SK-N-SH treated with all-trans-retinoic acid at 6 μM for 48 hours (cell line): Measurements from ENCODE around the gene CDC42BPB.

Experiments used
- ATAC-seq: fragments of 200-7000 bp; cut with Tn5 transposase; 3 replicates; pipeline ENCODE4 v1.9.1; 2020; ENCODE audit warnings: mild to moderate bottlenecking, moderate library complexity
- ARNTL ChIP-seq: fragments of 450-650 bp; formaldehyde crosslinking; IDR thresholded peaks from 2 replicates; pipeline ENCODE4 v1.5.0; 2020; ENCODE audit warnings: low read depth, mild to moderate bottlenecking, moderate library complexity, borderline replicate concordance
- CREB5 ChIP-seq: fragments of 250-450 bp; sonication (Bioruptor Pico); IDR thresholded peaks from 2 replicates; pipeline ENCODE4 v1.5.1; 2020; ENCODE audit warnings: low read depth, mild to moderate bottlenecking, moderate library complexity
- CSDC2 ChIP-seq: fragments of 250-450 bp; sonication (Bioruptor Pico); IDR thresholded peaks from 2 replicates; pipeline ENCODE4 v1.5.0; 2020; ENCODE audit warnings: mild to moderate bottlenecking, moderate library complexity
- CSRNP3 ChIP-seq: fragments of 250-450 bp; sonication (Bioruptor Pico); IDR thresholded peaks from 2 replicates; pipeline ENCODE4 v1.5.1; 2021; ENCODE audit warnings: mild to moderate bottlenecking, moderate library complexity
- GLIS3 ChIP-seq: fragments of 250-450 bp; sonication (Bioruptor Pico); IDR thresholded peaks from 2 replicates; pipeline ENCODE4 v1.5.0; 2020; ENCODE audit warnings: mild to moderate bottlenecking, moderate library complexity
- ISL1 ChIP-seq: fragments of 250-450 bp; sonication (Bioruptor Pico); IDR thresholded peaks from 2 replicates; pipeline ENCODE4 v2.1.2; 2022; ENCODE audit warnings: mild to moderate bottlenecking, moderate library complexity
- OSR1 ChIP-seq: fragments of 250-450 bp; sonication (Bioruptor Pico); IDR thresholded peaks from 2 replicates; pipeline ENCODE4 v1.8.0; 2022; ENCODE audit warnings: moderate library complexity, mild to moderate bottlenecking, inconsistent platforms
- PATZ1 ChIP-seq: fragments of 250-450 bp; sonication (Bioruptor Pico); IDR thresholded peaks from 2 replicates; pipeline ENCODE4 v1.8.0; 2020; ENCODE audit warnings: mild to moderate bottlenecking, moderate library complexity, borderline replicate concordance
- POU6F1 ChIP-seq: fragments of 250-450 bp; sonication (Bioruptor Pico); IDR thresholded peaks from 2 replicates; pipeline ENCODE4 v1.8.0; 2021; ENCODE audit warnings: low read depth, mild to moderate bottlenecking, moderate library complexity, borderline replicate concordance
- PPARA ChIP-seq: fragments of 250-450 bp; sonication (Bioruptor Pico); IDR thresholded peaks from 2 replicates; pipeline ENCODE4 v1.5.0; 2020; ENCODE audit warnings: mild to moderate bottlenecking, borderline replicate concordance
- RARB ChIP-seq: fragments of 250-450 bp; sonication (Bioruptor Pico); IDR thresholded peaks from 2 replicates; pipeline ENCODE4 v1.8.0; 2021; ENCODE audit warnings: mild to moderate bottlenecking, moderate library complexity
- SNAI2 ChIP-seq: fragments of 250-450 bp; sonication (Bioruptor Pico); IDR thresholded peaks from 2 replicates; pipeline ENCODE4 v1.5.0; 2020; ENCODE audit warnings: mild to moderate bottlenecking, moderate library complexity
- TCF4 ChIP-seq: fragments of 250-450 bp; sonication (Bioruptor Pico); IDR thresholded peaks from 2 replicates; pipeline ENCODE4 v1.8.0; 2021; ENCODE audit warnings: mild to moderate bottlenecking, moderate library complexity, borderline replicate concordance
- TOX ChIP-seq: fragments of 250-450 bp; sonication (Bioruptor Pico); IDR thresholded peaks from 2 replicates; pipeline ENCODE4 v1.8.0; 2021; ENCODE audit warnings: mild to moderate bottlenecking, moderate library complexity, borderline replicate concordance
- TSHZ2 ChIP-seq: fragments of 250-450 bp; sonication (Bioruptor Pico); IDR thresholded peaks from 2 replicates; pipeline ENCODE4 v1.5.0; 2020; ENCODE audit warnings: mild to moderate bottlenecking, moderate library complexity
- ZFP30 ChIP-seq: fragments of 450-650 bp; formaldehyde crosslinking; IDR thresholded peaks from 2 replicates; pipeline ENCODE4 v1.5.0; 2022; ENCODE audit warnings: mild to moderate bottlenecking, moderate library complexity
- ZNF70 ChIP-seq: fragments of 450-650 bp; formaldehyde crosslinking; IDR thresholded peaks from 2 replicates; pipeline ENCODE4 v1.5.0; 2020; ENCODE audit warnings: mild to moderate bottlenecking, moderate library complexity
- ZNF8 ChIP-seq: fragments of 450-650 bp; formaldehyde crosslinking; IDR thresholded peaks from 2 replicates; pipeline ENCODE4 v1.5.0; 2020; ENCODE audit warnings: mild to moderate bottlenecking, moderate library complexity

Gene CDC42BPB

GRCh38 chr14:102937331-102938175 lies 119.8 kb downstream of the CDC42BPB start (continued):
- TF ChIP-seq PATZ1 (CRISPR knock-in tag) = no peak

- ATAC-seq = no peak
- TF ChIP-seq TCF4 (no peak), PATZ1 (CRISPR knock-in tag) (no peak), CREB5 (CRISPR knock-in tag) (no peak), POU6F1 (CRISPR knock-in tag) (no peak), CSRNP3 (CRISPR knock-in tag) (no peak), OSR1 (CRISPR knock-in tag) (no peak), ZNF70 (CRISPR knock-in tag) (no peak), PPARA (no peak), ZFP30 (no peak), SNAI2 (CRISPR knock-in tag) (no peak), ZNF8 (CRISPR knock-in tag) (no peak), TOX (CRISPR knock-in tag) (no peak), ISL1 (no peak), CSDC2 (CRISPR knock-in tag) (no peak), GLIS3 (CRISPR knock-in tag) (no peak), ARNTL (CRISPR knock-in tag) (no peak), TSHZ2 (CRISPR knock-in tag) (no peak), RARB (CRISPR knock-in tag) (no peak)
These were observed 121.6 kb downstream of the CDC42BPB start for GRCh38 chr14:102935756-102936155.
